HepG2 (cell line): ENCODE results near the gene VDAC1. TPM values are rescaled to one million over a fixed set of nuclear protein-coding genes. Genes with fewer than 3 reads are reported as not detected.

Source experiments
- ATAC-seq: fragments of 200-7000 bp; cut with Tn5 transposase; 3 replicates; pipeline ENCODE4 v1.9.1; 2020; ENCODE audit warnings: mild to moderate bottlenecking, moderate library complexity
- BruUV-seq: library from RNA; stranded (reverse); fragments of 400-500 nt; replicated peaks from 2 replicates; lab custom pipeline; 2021; lab: Mats Ljungman, UMichigan
- CTCF ChIA-PET: fragments of 300-600 bp; formaldehyde crosslinking; extraction: SDS; loops from one replicate; lab custom pipeline; 2021; ENCODE audit warnings: low total read pairs, inconsistent platforms, low intra/inter-chr PET ratio; lab: Yijun Ruan, JAX
- POLR2A ChIA-PET: fragments of 350-600 bp; sonication (Branson Sonifier 250); formaldehyde crosslinking; loops from one replicate; lab custom pipeline; 2020; ENCODE audit warnings: antibody characterized with exemption, inconsistent platforms; lab: Yijun Ruan, JAX
- DNase-seq: peaks from one replicate; pipeline ENCODE4 v3.0.0-alpha.2; 2015; ENCODE audit warnings: low spot score
- FAIRE-seq: peaks from 3 replicates; lab custom pipeline; 2011; peaks lifted over from hg19 to GRCh38; lab: Jason Lieb, UNC
- H2AFZ ChIP-seq: one replicate; pipeline ENCODE4 v1.6.1; 2011; ENCODE audit warnings: low read length, inconsistent platforms
- H3K27ac ChIP-seq: fragments of 300-600 bp; 3 replicates; pipeline ENCODE4 v1.8.0; 2011; ENCODE audit warnings: mixed run types, mild to moderate bottlenecking, mixed read lengths, low read length, inconsistent platforms; ENCODE audit not compliant: insufficient read depth; ENCODE audit errors: extremely low read length
- H3K27me3 ChIP-seq, 2 experiments: fragments of 200-600 bp in 1 of 2; 2 replicates in 1 of 2; 3 replicates in 1 of 2; pipeline versions ENCODE4 v1.6.0 to v1.8.0; 2011; ENCODE audit warnings: low read length in 2 of 2, mild to moderate bottlenecking in 2 of 2, moderate library complexity in 2 of 2, inconsistent platforms in 1 of 2; ENCODE audit not compliant: insufficient read depth in 2 of 2, control insufficient read depth in 1 of 2
- H3K36me3 ChIP-seq, 2 experiments: fragments of 200-600 bp in 1 of 2; replicated peaks in 1 of 2; 2 replicates in 1 of 2; 3 replicates in 1 of 2; pipeline versions ENCODE4 v1.5.1 to v1.8.0; 2011; ENCODE audit warnings: low read length in 2 of 2, inconsistent platforms in 1 of 2; ENCODE audit not compliant: insufficient read depth in 2 of 2, control insufficient read depth in 1 of 2
- H3K4me1 ChIP-seq: 2 replicates; pipeline ENCODE4 v1.5.1; 2012; ENCODE audit warnings: low read length, inconsistent platforms; ENCODE audit not compliant: insufficient read depth
- H3K4me2 ChIP-seq: 2 replicates; pipeline ENCODE4 v1.6.0; 2011; ENCODE audit warnings: low read depth, low read length, inconsistent platforms
- H3K4me3 ChIP-seq, 3 experiments: fragments of 200-600 bp in 1 of 3; sonication (generic), shearing (Covaris generic) in 1 of 3; replicated peaks in 1 of 3; 2 replicates each; pipeline ENCODE4 v1.5.1; 2011 to 2016; ENCODE audit warnings: low read length in 3 of 3, inconsistent platforms in 2 of 3, low read depth in 2 of 3, mild to moderate bottlenecking in 2 of 3, control low read depth in 1 of 3, mixed read lengths in 1 of 3; ENCODE audit not compliant: insufficient read depth in 1 of 3
- H3K79me2 ChIP-seq: one replicate; pipeline ENCODE4 v1.6.1; 2011; ENCODE audit warnings: low read length, inconsistent platforms; ENCODE audit not compliant: insufficient read depth
- H3K9ac ChIP-seq: 2 replicates; pipeline ENCODE4 v1.6.0; 2011; ENCODE audit warnings: mild to moderate bottlenecking, low read depth, low read length, inconsistent platforms; ENCODE audit not compliant: insufficient read depth
- H3K9me3 ChIP-seq: 2 replicates; pipeline ENCODE4 v1.5.1; 2012; ENCODE audit warnings: mild to moderate bottlenecking, low read length
- H4K20me1 ChIP-seq: 2 replicates; pipeline ENCODE4 v1.6.0; 2011; ENCODE audit warnings: inconsistent platforms, mild to moderate bottlenecking, low read length, moderate library complexity; ENCODE audit not compliant: insufficient read depth
- ARID3A ChIP-seq: IDR thresholded peaks from 2 replicates; pipeline ENCODE4 v1.6.1; 2012; ENCODE audit warnings: low read depth, low read length, improper control_type of control experiment
- BCL6 ChIP-seq: IDR thresholded peaks from 2 replicates; pipeline ENCODE4 v1.6.1; 2016; ENCODE audit warnings: missing genetic modification reagents, missing compliant biosample characterization
- HMGXB3 ChIP-seq: sonication (generic); formaldehyde crosslinking; IDR thresholded peaks from 2 replicates; pipeline ENCODE4 v1.4.0; 2020; ENCODE audit warnings: missing genetic modification reagents, borderline replicate concordance
- MAFG ChIP-seq: sonication (generic); formaldehyde crosslinking; IDR thresholded peaks from 2 replicates; pipeline ENCODE4 v1.5.1; 2020; ENCODE audit warnings: mild to moderate bottlenecking, missing genetic modification reagents
- MAZ ChIP-seq, 2 experiments: sonication (generic) in 1 of 2; formaldehyde crosslinking in 1 of 2; IDR thresholded peaks; 2 replicates each; pipeline versions ENCODE4 v1.5.0 to v1.6.1; 2012 to 2020; ENCODE audit warnings: low read depth in 2 of 2, mild to moderate bottlenecking in 2 of 2, borderline replicate concordance in 1 of 2, improper control_type of control experiment in 1 of 2, low read length in 1 of 2, missing genetic modification reagents in 1 of 2, moderate library complexity in 1 of 2
- PTBP1 ChIP-seq: fragments of 200-400 bp; formaldehyde crosslinking; IDR thresholded peaks from 2 replicates; pipeline ENCODE4 v1.6.1; 2018; ENCODE audit warnings: low read length, low read depth; ENCODE audit not compliant: poor library complexity, severe bottlenecking
- SMYD3 ChIP-seq: sonication (generic); formaldehyde crosslinking; IDR thresholded peaks from 2 replicates; pipeline ENCODE4 v1.8.1; 2023; ENCODE audit warnings: mild to moderate bottlenecking, missing genetic modification reagents
- SNAI1 ChIP-seq: sonication (generic); formaldehyde crosslinking; IDR thresholded peaks from 2 replicates; pipeline ENCODE4 v1.5.0; 2020; ENCODE audit warnings: mild to moderate bottlenecking, missing genetic modification reagents, borderline replicate concordance
- ZNF362 ChIP-seq: sonication (generic); formaldehyde crosslinking; IDR thresholded peaks from 2 replicates; pipeline ENCODE4 v1.4.0; 2020; ENCODE audit warnings: missing genetic modification reagents, mild to moderate bottlenecking, borderline replicate concordance
- ZNF512 ChIP-seq: sonication (generic); formaldehyde crosslinking; IDR thresholded peaks from 2 replicates; pipeline ENCODE4 v1.4.0; 2020; ENCODE audit warnings: mild to moderate bottlenecking, missing genetic modification reagents
- ZNF614 ChIP-seq: IDR thresholded peaks from 2 replicates; pipeline ENCODE4 v1.6.1; 2018; ENCODE audit warnings: missing biosample characterization, missing genetic modification reagents, inconsistent platforms, borderline replicate concordance
- ZNF792 ChIP-seq: IDR thresholded peaks from 2 replicates; pipeline ENCODE4 v1.6.1; 2016
- ZSCAN29 ChIP-seq: sonication (generic); formaldehyde crosslinking; conservative IDR thresholded peaks from 2 replicates; pipeline ENCODE4 v1.4.0; 2020; ENCODE audit warnings: mild to moderate bottlenecking, missing genetic modification reagents
- WGBS: methylation state at CpG from one replicate; pipeline ENCODE4 v1.1.6; 2017; ENCODE audit warnings: low lambda C conversion rate; 5-methylcytosine and 5-hydroxymethylcytosine counted together
- in situ Hi-C: cut with HindIII; loops from 2 replicates; pipeline ENCODE4 v1.10.0; 2017; ENCODE audit warnings: low pct_unique_long_range_greater_than_20kb; ENCODE audit not compliant: extremely low pct_ligation_motif_present
- intact Hi-C: fragments of 100-400 bp; cut with micrococcal nuclease; formaldehyde crosslinking; loops from one replicate; pipeline ENCODE4 v1.10.0; 2022; ENCODE audit not compliant: unreplicated experiment
- polyA plus RNA-seq, 8 experiments: library from polyadenylated mRNA; depleted of rRNA in 3 of 8; stranded (reverse) in 7 of 8; unstranded in 1 of 8; fragments of >200 nt; fragmentation: Illumina TruSeq in 4 of 8; extraction: Trizol in 4 of 8; gene quantifications; 2 replicates each; pipeline versions ENCODE4 v1.2.1 to v1.2.3, GENCODE V29; 2011 to 2016; ENCODE audit warnings: low read depth in 4 of 8, missing spikeins in 1 of 8, mixed read lengths in 1 of 8; ENCODE audit not compliant: insufficient read depth in 1 of 8
- total RNA-seq, 5 experiments: library from RNA; depleted of rRNA; stranded (reverse); fragments of >200 nt; fragmentation: Illumina TruSeq; extraction: Trizol; gene quantifications; 2 replicates each; pipeline ENCODE4 v1.2.3, GENCODE V29; 2016; ENCODE audit warnings: low read depth in 1 of 5

Gene VDAC1
- total and polyA plus RNA-seq, 2 of the 13 experiments (the other 11 are each of a cell fraction or from before 2014, with no cell fraction given), result 112 to 380 TPM

- FAIRE-seq, result peak; percentile 83
- peak; percentile 66 for TF ChIP-seq PTBP1
- TF ChIP-seq MAFG (CRISPR knock-in tag), result no peak
- TF ChIP-seq ZNF362, result no peak
- peak; percentile 86; the same call in 1 of the 2 replicates for TF ChIP-seq ZNF792
- TF ChIP-seq ARID3A, result no peak; the same call in 1 of the 2 replicates
- TF ChIP-seq SMYD3, result no peak
- no peak for TF ChIP-seq ZSCAN29 (CRISPR knock-in tag)
- peak; percentile 87 for TF ChIP-seq HMGXB3 (CRISPR knock-in tag)
- TF ChIP-seq MAZ (IDR thresholded peaks at IDR 0.05; ENCODE audit: borderline replicate concordance, low read depth, low read length), result peak; percentile 37; the same call in 1 of the 2 replicates
- TF ChIP-seq MAZ (CRISPR knock-in tag; IDR thresholded peaks at IDR 0.05; ENCODE audit: low read depth), result peak; percentile 78
- peak; percentile 39; the same call in 1 of the 2 replicates for TF ChIP-seq BCL6 (CRISPR knock-in tag)
- no peak for TF ChIP-seq SNAI1 (CRISPR knock-in tag)
- peak; percentile 93; the same call in 1 of the 2 replicates for TF ChIP-seq ZNF614
- no peak for TF ChIP-seq ZNF512 (CRISPR knock-in tag)
Measured at GRCh38 chr5:133968204-133968980, 36.4 kb downstream of the VDAC1 start, which contains the start of gene C5orf15. Gene C5orf15, minus strand, starts transcription at chr5:133968625. Its CDS starts 41 bp downstream, at chr5:133968584.

More at GRCh38 chr5:133968204-133968980, 36.4 kb downstream of the VDAC1 start, which contains the start of gene C5orf15:
- no TSS peak for BruUV-seq
- DNase-seq (peak; percentile 95), ATAC-seq (peak; percentile 94)
- peaks cover 51% of the 10 kb centered on the region for H3K4me1 ChIP-seq
- peaks cover 4 to 11% of the 10 kb centered on the region in 2 experiments; a peak in 4 of 5 replicates for H3K36me3 ChIP-seq
- in situ Hi-C loops (no loop called here), intact Hi-C loops (no loop called here)
- ChIA-PET CTCF (no interaction called here), POLR2A (interaction anchor here (1.0 to 5.0 kb wide), 8 partner anchors 10 to 71 kb away, joined by 4 to 94 read pairs (median 22); partner anchors contain the start of gene VDAC1)
- no peaks in the 10 kb centered on the region for H4K20me1 ChIP-seq
- peak within 1 kb of the TSS; percentile 80 to 98 (median 93) for H3K4me3 ChIP-seq
- H3K4me2 ChIP-seq, result peak within 1 kb of the TSS; percentile 90
- H3K27ac ChIP-seq, result peak within 1 kb of the TSS; percentile 93
- H3K9ac ChIP-seq, result peak within 1 kb of the TSS; percentile 95
- no peaks in the 10 kb centered on the region for H3K9me3 ChIP-seq
- H3K27me3 ChIP-seq, result no peaks in the 10 kb centered on the region; a peak in 1 of 5 replicates
- H2AFZ ChIP-seq, result no peak within 1 kb of the TSS
- peaks cover 48% of the 10 kb centered on the region for H3K79me2 ChIP-seq
- whole genome bisulfite sequencing, result under 1% methylated on average over 31 of the region's 48 CpGs
